Calu3 (cell line): ENCODE data around the gene CEP78. TPM values are rescaled to one million over a fixed set of nuclear protein-coding genes. Genes with fewer than 3 reads are reported as not detected.

ENCODE experiments used
- BruUV-seq: library from RNA; stranded (reverse); fragments of 400-500 nt; replicated peaks from 2 replicates; lab custom pipeline; 2021; lab: Mats Ljungman, UMichigan
- CTCF ChIA-PET: fragments of 300-600 bp; sonication (Branson Sonifier 250); formaldehyde crosslinking; loops from one replicate; lab custom pipeline; 2022; ENCODE audit warnings: antibody characterized with exemption; lab: Charles Lee
- DNase-seq: peaks from one replicate; pipeline ENCODE4 v3.0.0; 2022
- H3K27ac Mint-ChIP-seq: one replicate; pipeline ENCODE4 v1.8.0; 2022; ENCODE audit warnings: mixed read lengths; ENCODE audit not compliant: unreplicated experiment
- H3K27me3 Mint-ChIP-seq: one replicate; pipeline ENCODE4 v1.8.0; 2022; ENCODE audit warnings: mixed read lengths; ENCODE audit not compliant: unreplicated experiment
- H3K36me3 Mint-ChIP-seq: one replicate; pipeline ENCODE4 v1.8.0; 2022; ENCODE audit warnings: mild to moderate bottlenecking, moderate library complexity, mixed read lengths; ENCODE audit not compliant: insufficient read depth, unreplicated experiment
- H3K4me1 Mint-ChIP-seq: one replicate; pipeline ENCODE4 v1.8.0; 2022; ENCODE audit warnings: mild to moderate bottlenecking, low read depth, mixed read lengths; ENCODE audit not compliant: unreplicated experiment
- H3K4me3 Mint-ChIP-seq: one replicate; pipeline ENCODE4 v1.8.0; 2022; ENCODE audit warnings: mild to moderate bottlenecking, low read depth, moderate library complexity, mixed read lengths; ENCODE audit not compliant: unreplicated experiment
- H3K9me3 Mint-ChIP-seq: one replicate; pipeline ENCODE4 v1.8.0; 2022; ENCODE audit warnings: low read depth, mixed read lengths; ENCODE audit not compliant: unreplicated experiment
- CTCF ChIP-seq: fragments of 200-600 bp; IDR thresholded peaks from one replicate; pipeline ENCODE4 v1.8.0; 2022; ENCODE audit warnings: antibody characterized with exemption; ENCODE audit not compliant: unreplicated experiment
- intact Hi-C: fragments of 100-400 bp; cut with micrococcal nuclease; formaldehyde crosslinking; loops from one replicate; pipeline ENCODE4 v1.10.0; 2022; ENCODE audit not compliant: unreplicated experiment
- total RNA-seq: library from RNA; stranded (reverse); gene quantifications from 2 replicates; pipeline ENCODE4 v1.2.3, GENCODE V29; 2022

The CEP78 gene
- total RNA-seq, 1 experiment from 2014 or later: 20.8 TPM

- intact Hi-C loops: no loop called here
Observed at GRCh38 chr9:78234810-78235209, 1.1 kb upstream of the CEP78 start.

GRCh38 chr9:78235256-78235761 is 566 bp upstream of the CEP78 start:
- TSS peak; percentile 75 for BruUV-seq
- Mint-ChIP-seq H3K27me3 (no peaks in the 10 kb centered on the region), H3K27ac (peak overlapping the region; percentile 94), H3K9me3 (no peaks in the 10 kb centered on the region), H3K4me1 (peaks cover 11% of the 10 kb centered on the region), H3K4me3 (no peak overlapping the region), H3K36me3 (peaks cover 15% of the 10 kb centered on the region)
- intact Hi-C loops: no loop called here
- TF ChIP-seq CTCF: no peak
- no peak for DNase-seq
- CTCF ChIA-PET: no interaction called here

More at GRCh38 chr9:78234810-78235209, 1.1 kb upstream of the CEP78 start:
- CTCF ChIA-PET: no interaction called here
- no TSS peak for BruUV-seq
- DNase-seq: no peak
- no peak for TF ChIP-seq CTCF
- H3K27me3 Mint-ChIP-seq: no peaks in the 10 kb centered on the region
- H3K27ac Mint-ChIP-seq: no peak overlapping the region
- H3K9me3 Mint-ChIP-seq: no peaks in the 10 kb centered on the region
- H3K4me1 Mint-ChIP-seq: peaks cover 11% of the 10 kb centered on the region
- H3K4me3 Mint-ChIP-seq: no peak overlapping the region
- H3K36me3 Mint-ChIP-seq: peaks cover 15% of the 10 kb centered on the region

GRCh38 chr9:78236551-78236910 is 656 bp downstream of the CEP78 start:
- DNase-seq: no peak
- Mint-ChIP-seq H3K4me1 (peaks cover 11% of the 10 kb centered on the region), H3K9me3 (no peaks in the 10 kb centered on the region), H3K27me3 (no peaks in the 10 kb centered on the region), H3K27ac (peak overlapping the region; percentile 94), H3K36me3 (peaks cover 20% of the 10 kb centered on the region), H3K4me3 (no peak overlapping the region)
- intact Hi-C loops: no loop called here
- BruUV-seq: no TSS peak
- CTCF ChIA-PET: no interaction called here
- no peak for TF ChIP-seq CTCF

GRCh38 chr9:78238046-78239038 is 2.5 kb downstream of the CEP78 start:
- H3K4me3 Mint-ChIP-seq: no peak overlapping the region
- no peaks in the 10 kb centered on the region for H3K27me3 Mint-ChIP-seq
- H3K36me3 Mint-ChIP-seq: peaks cover 20% of the 10 kb centered on the region
- BruUV-seq: no TSS peak
- H3K9me3 Mint-ChIP-seq: no peaks in the 10 kb centered on the region
- TF ChIP-seq CTCF: no peak
- peaks cover 11% of the 10 kb centered on the region for H3K4me1 Mint-ChIP-seq
- no peak for DNase-seq
- H3K27ac Mint-ChIP-seq: no peak overlapping the region
- CTCF ChIA-PET: no interaction called here
- intact Hi-C loops: no loop called here
